ENCODE results near the gene TMOD3. TPM values are rescaled to one million over a fixed set of nuclear protein-coding genes. Genes with fewer than 3 reads are reported as not detected.
A peak's percentile ranks its signal among the peaks of the same experiment; 100 is the strongest.

TMOD3 gene
- polyA plus RNA-seq, 1 experiment = 5.8 TPM

DNA sequence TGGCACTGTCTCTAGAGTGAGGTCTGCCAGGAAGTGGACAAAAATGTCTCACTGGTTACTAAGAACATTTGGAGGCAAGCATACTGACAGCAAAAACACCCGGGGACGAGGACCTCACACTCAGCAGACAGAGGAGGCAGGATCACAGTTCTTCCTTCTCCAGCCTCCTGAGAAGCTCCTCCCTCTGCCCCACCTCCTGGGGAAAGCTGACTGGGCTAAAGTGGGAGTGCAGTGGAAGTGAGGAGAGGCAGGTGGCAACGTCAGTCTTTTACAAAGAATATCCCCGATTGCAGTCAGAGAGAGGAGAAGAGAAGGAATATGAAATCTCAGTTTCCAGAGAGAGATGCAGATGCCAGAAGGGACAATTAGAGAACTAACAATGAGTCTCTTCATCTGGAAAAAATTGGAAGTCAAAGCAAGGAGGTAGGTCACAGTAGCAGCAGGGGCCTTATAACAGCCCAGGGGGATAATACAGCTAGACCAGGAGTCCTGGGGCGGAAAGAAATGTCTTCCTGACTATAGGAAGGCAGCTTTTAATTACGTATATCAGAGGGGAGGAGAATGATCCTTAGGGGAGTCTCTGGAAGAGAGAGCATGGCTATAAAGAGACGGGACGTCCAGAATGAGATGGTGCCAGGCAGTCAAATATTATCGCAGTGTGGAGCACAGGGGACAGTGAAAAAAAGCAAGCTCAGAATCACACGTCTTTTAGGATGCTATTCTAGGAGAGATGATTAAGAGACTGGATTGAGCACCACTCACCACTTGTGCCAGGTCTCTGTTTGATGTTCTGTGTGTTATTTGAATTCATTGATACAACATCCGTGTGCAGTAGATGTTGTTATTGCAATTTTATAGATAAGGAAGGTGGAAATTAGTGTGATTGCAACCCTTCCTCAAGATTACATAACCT is 95.0 kb downstream of the TMOD3 start:
- no peak for DNase-seq (ENCODE audit: low read depth)
- TF ChIP-seq, protein P1, sequence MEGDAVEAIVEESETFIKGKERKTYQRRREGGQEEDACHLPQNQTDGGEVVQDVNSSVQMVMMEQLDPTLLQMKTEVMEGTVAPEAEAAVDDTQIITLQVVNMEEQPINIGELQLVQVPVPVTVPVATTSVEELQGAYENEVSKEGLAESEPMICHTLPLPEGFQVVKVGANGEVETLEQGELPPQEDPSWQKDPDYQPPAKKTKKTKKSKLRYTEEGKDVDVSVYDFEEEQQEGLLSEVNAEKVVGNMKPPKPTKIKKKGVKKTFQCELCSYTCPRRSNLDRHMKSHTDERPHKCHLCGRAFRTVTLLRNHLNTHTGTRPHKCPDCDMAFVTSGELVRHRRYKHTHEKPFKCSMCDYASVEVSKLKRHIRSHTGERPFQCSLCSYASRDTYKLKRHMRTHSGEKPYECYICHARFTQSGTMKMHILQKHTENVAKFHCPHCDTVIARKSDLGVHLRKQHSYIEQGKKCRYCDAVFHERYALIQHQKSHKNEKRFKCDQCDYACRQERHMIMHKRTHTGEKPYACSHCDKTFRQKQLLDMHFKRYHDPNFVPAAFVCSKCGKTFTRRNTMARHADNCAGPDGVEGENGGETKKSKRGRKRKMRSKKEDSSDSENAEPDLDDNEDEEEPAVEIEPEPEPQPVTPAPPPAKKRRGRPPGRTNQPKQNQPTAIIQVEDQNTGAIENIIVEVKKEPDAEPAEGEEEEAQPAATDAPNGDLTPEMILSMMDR (IDR thresholded peaks at IDR 0.05; ENCODE audit: insufficient read depth, low read depth, low read length) = no peak
- Histone ChIP-seq H3K4me3 (ENCODE audit: low read depth, low read length) (no peak overlapping the region), H3K27me3 (ENCODE audit: control insufficient read depth, insufficient read depth, low read length) (no peaks in the 10 kb centered on the region), H3K36me3 (ENCODE audit: control insufficient read depth, insufficient read depth, low read length) (peaks cover 14% of the 10 kb centered on the region)
- ChIA-PET CTCF (interaction anchor here (1.5 to 2.1 kb wide), 2 partner anchors 17 to 35 kb away, joined by 3 to 7 read pairs; no protein-coding TSS in a partner anchor), POLR2A (no interaction called here)

DNA sequence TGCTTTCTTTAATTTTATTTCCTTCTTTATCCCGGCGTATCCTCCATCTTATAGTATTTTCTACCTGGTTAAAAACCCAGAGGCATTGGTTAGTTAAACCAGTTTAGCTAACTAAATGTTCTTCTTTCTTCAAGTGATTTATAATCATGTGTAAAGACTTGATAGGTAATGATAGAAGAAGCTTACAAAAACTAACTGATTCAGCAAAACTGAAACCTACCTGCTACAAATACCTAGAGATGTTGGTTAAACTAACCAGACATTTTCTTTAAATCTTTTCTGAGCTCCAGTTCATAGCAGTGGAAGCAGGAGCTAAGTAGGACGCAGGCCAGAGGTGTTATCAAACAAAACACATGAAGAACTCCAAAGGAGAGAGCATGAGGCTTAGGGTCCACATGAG is 97.4 kb downstream of the TMOD3 start:
- DNase-seq (ENCODE audit: low read depth) = no peak
- ChIA-PET POLR2A (interaction anchor here (0.6 kb wide), 1 partner anchor 16 kb away, joined by 3 read pairs; no protein-coding TSS in a partner anchor), CTCF (interaction anchor here (0.5 to 1.9 kb wide), 4 partner anchors 9 to 236 kb away, joined by 3 to 6 read pairs (median 3); no protein-coding TSS in a partner anchor)
- H3K4me3 ChIP-seq (ENCODE audit: low read depth, low read length) = no peak overlapping the region
- TF ChIP-seq, protein P1 (IDR thresholded peaks at IDR 0.05; ENCODE audit: insufficient read depth, low read depth, low read length) = no peak
- no peaks in the 10 kb centered on the region for H3K27me3 ChIP-seq (ENCODE audit: control insufficient read depth, insufficient read depth, low read length)
- peaks cover 8% of the 10 kb centered on the region for H3K36me3 ChIP-seq (ENCODE audit: control insufficient read depth, insufficient read depth, low read length)

DNA sequence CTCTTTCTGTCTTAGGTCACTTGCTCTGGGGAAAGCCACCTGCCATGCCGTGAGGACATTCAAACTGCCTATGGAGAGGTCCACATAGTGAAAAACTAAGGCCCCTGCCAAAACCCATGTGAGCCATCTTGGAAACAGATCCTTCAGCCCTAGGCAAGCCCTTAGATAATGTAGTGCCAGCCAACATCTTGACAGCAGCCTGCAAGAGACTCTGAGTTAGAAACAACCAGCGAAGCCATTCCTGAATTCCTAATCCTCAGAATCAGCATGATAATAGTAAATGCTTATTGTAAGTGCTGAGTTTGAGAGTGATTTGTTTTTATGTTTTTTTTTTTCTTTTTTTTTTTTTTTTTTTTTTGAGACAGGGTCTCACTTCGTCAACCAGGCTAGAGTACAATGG is 101.6 kb downstream of the TMOD3 start:
- Histone ChIP-seq H3K27me3 (ENCODE audit: control insufficient read depth, insufficient read depth, low read length) (no peaks in the 10 kb centered on the region), H3K4me3 (ENCODE audit: low read depth, low read length) (no peak overlapping the region), H3K36me3 (ENCODE audit: control insufficient read depth, insufficient read depth, low read length) (no peaks in the 10 kb centered on the region)
- DNase-seq (ENCODE audit: low read depth) = no peak
- TF ChIP-seq, protein P1 (IDR thresholded peaks at IDR 0.05; ENCODE audit: insufficient read depth, low read depth, low read length) = no peak
- POLR2A ChIA-PET = no interaction called here
- CTCF ChIA-PET = no interaction called here

DNA sequence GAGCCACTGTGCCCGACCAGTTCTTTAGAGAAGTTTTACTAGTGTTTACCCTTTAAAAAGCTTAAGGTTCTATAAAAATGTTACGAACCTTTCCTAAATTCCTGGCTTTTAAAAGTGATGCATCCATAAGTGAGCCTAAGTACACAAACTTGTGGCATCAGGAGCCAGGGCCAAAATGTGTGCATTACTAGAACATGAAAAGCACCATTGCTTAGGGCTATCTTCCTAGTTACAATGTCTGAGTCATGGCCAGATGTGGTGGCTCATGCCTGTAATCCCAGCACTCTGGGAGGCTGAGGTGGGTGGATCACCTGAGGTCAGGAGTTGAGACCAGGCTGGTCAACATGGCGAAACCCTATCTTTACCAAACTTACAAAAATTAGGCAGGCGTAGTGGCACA is 102.2 kb downstream of the TMOD3 start:
- H3K36me3 ChIP-seq (ENCODE audit: control insufficient read depth, insufficient read depth, low read length) = no peaks in the 10 kb centered on the region
- H3K4me3 ChIP-seq (ENCODE audit: low read depth, low read length) = no peak overlapping the region
- ChIA-PET CTCF (no interaction called here), POLR2A (no interaction called here)
- TF ChIP-seq, protein P1 (IDR thresholded peaks at IDR 0.05; ENCODE audit: insufficient read depth, low read depth, low read length) = no peak
- peak; percentile 9 for DNase-seq (ENCODE audit: low read depth)
- H3K27me3 ChIP-seq (ENCODE audit: control insufficient read depth, insufficient read depth, low read length) = no peaks in the 10 kb centered on the region

DNA sequence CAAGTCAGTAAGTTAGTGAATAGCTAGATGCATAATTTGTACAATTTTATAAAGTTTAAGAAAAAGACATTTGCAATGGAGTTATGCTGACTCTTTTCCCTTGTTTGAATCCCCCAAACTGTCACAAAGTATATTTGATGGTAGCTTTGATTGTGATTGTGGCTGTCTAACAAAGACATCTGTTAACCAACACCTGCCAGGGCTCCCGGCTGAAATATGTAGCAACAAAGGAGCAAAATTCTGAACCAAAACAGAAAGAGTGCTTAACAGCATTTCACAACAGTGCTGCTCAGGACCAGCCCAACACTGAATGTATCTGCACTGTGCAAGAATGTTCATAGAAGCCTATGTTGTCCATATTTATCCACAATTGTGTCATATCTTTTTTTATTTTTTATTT is 102.7 kb downstream of the TMOD3 start:
- Histone ChIP-seq H3K27me3 (ENCODE audit: control insufficient read depth, insufficient read depth, low read length) (no peaks in the 10 kb centered on the region), H3K4me3 (ENCODE audit: low read depth, low read length) (no peak overlapping the region), H3K36me3 (ENCODE audit: control insufficient read depth, insufficient read depth, low read length) (no peaks in the 10 kb centered on the region)
- POLR2A ChIA-PET = no interaction called here
- CTCF ChIA-PET = no interaction called here
- no peak for DNase-seq (ENCODE audit: low read depth)
- TF ChIP-seq, protein P1 (IDR thresholded peaks at IDR 0.05; ENCODE audit: insufficient read depth, low read depth, low read length) = no peak
